Spleen (tissue), 11 donors: Measurements from ENCODE around the gene IL1F10. TPM values are rescaled to one million over a fixed set of nuclear protein-coding genes. Genes with fewer than 3 reads are reported as not detected.

Experiments used
- DNase-seq: peaks from one replicate; pipeline ENCODE4 v3.0.0-alpha.2; 2020
- H3K27ac ChIP-seq, 8 donors: fragments of 200-600 bp; sonication (generic) in 7 of 8; 1 replicate in 4 of 8; 2 replicates in 4 of 8; pipeline versions ENCODE4 v1.5.0 to v1.8.0; 2016 to 2021; ENCODE audit warnings: inconsistent platforms in 4 of 8, mild to moderate bottlenecking in 4 of 8, moderate library complexity in 1 of 8
- H3K27me3 ChIP-seq, 7 donors: fragments of 200-600 bp; sonication (generic) in 6 of 7; replicated peaks in 1 of 7; 1 replicate in 4 of 7; 2 replicates in 3 of 7; pipeline versions ENCODE4 v1.5.0 to v1.8.0; 2016 to 2021; ENCODE audit warnings: inconsistent platforms in 3 of 7, mild to moderate bottlenecking in 1 of 7
- H3K36me3 ChIP-seq, 6 donors: fragments of 200-600 bp; sonication (generic) in 5 of 6; 1 replicate in 4 of 6; 2 replicates in 2 of 6; pipeline versions ENCODE4 v1.5.0 to v1.8.0; 2016 to 2021; ENCODE audit warnings: inconsistent platforms in 2 of 6
- H3K4me1 ChIP-seq, 6 donors: fragments of 200-600 bp; sonication (generic) in 5 of 6; 1 replicate in 3 of 6; 2 replicates in 3 of 6; pipeline versions ENCODE4 v1.5.0 to v1.8.0; 2016 to 2021; ENCODE audit warnings: inconsistent platforms in 3 of 6
- H3K4me3 ChIP-seq, 8 donors: fragments of 200-600 bp; sonication (generic) in 7 of 8; 1 replicate in 4 of 8; 2 replicates in 4 of 8; pipeline versions ENCODE4 v1.5.0 to v1.8.0; 2016 to 2021; ENCODE audit warnings: inconsistent platforms in 4 of 8, mild to moderate bottlenecking in 4 of 8, moderate library complexity in 2 of 8
- H3K9me3 ChIP-seq, 8 donors: fragments of 200-600 bp; sonication (generic) in 7 of 8; 1 replicate in 4 of 8; 2 replicates in 4 of 8; pipeline versions ENCODE4 v1.5.0 to v1.8.0; 2016 to 2021; ENCODE audit warnings: inconsistent platforms in 4 of 8
- CTCF ChIP-seq, 11 experiments: fragments of 200-600 bp in 7 of 11; fragments of 450-650 bp in 4 of 11; sonication (generic) in 4 of 11; IDR thresholded peaks in 8 of 11; conservative IDR thresholded peaks in 3 of 11; 1 replicate in 7 of 11; 2 replicates in 4 of 11; pipeline versions ENCODE4 v1.4.0 to v1.8.0; 2016 to 2021; ENCODE audit warnings: antibody characterized with exemption in 11 of 11, inconsistent platforms in 4 of 11, mild to moderate bottlenecking in 1 of 11
- POLR2A ChIP-seq, 3 donors: fragments of 450-650 bp; IDR thresholded peaks; one replicate each; pipeline ENCODE4 v1.5.1; 2017; ENCODE audit warnings: antibody characterized with exemption in 3 of 3, mild to moderate bottlenecking in 1 of 3
- POLR2AphosphoS5 ChIP-seq, 3 donors: sonication (generic); formaldehyde crosslinking; IDR thresholded peaks; one replicate each; pipeline ENCODE4 v1.5.1; 2017; ENCODE audit warnings: antibody characterized with exemption in 3 of 3
- WGBS, 5 donors: extraction: QIAGEN DNeasy Blood & Tissue Kit in 3 of 5; methylation state at CpG; one replicate each; pipeline versions ENCODE4 v1.1.5 to v1.1.7; 2013 to 2018; 5-methylcytosine and 5-hydroxymethylcytosine counted together
- intact Hi-C: fragments of 100-400 bp; cut with DNase I; formaldehyde crosslinking; loops from one replicate; pipeline ENCODE4 v1.15.0; 2023; ENCODE audit warnings: low total_unique reads
- polyA plus RNA-seq, 3 donors: library from polyadenylated mRNA; stranded (reverse); fragments of 200-250 nt; gene quantifications; one replicate each; pipeline ENCODE4 v1.2.1, GENCODE V29; 2013
- total RNA-seq, 7 donors: library from RNA; depleted of rRNA in 3 of 7; stranded (reverse); fragments of >200 nt in 3 of 7; fragmentation: NEBNext Ultra II Directional in 4 of 7; extraction: Animal tissue kit (Norgen Biotek cat#: 25700) in 4 of 7; gene quantifications; one replicate each; pipeline versions ENCODE4 v1.1.0 to v1.2.1, GENCODE V29; 2016 to 2021
- donor health status: healthy with polysubstance abuse.
- donor health status: DM: no; HTN: no; CAD: no; lungs with moderate emphysema.
- donor health status: DM: no; HTN: no; CAD: no.
- donor health status: Bipolar disorder and iron deficiency.
- donor health status: healthy.
- donor health status: DM: no; HTN: no; CAD: no.
- donor health status: DM: yes; HTN: yes; CAD: no.

The IL1F10 gene
- total and polyA plus RNA-seq, 10 donors: not detected

- Histone ChIP-seq H3K27me3 (peaks cover 0 to 75% (median 7%) of the 10 kb centered on the region in 7 donors), H3K4me3 (no peak overlapping the region), H3K4me1 (no peaks in the 10 kb centered on the region), H3K36me3 (no peaks in the 10 kb centered on the region), H3K9me3 (no peaks in the 10 kb centered on the region), H3K27ac (no peak overlapping the region)
- no peak for TF ChIP-seq POLR2A (IDR thresholded peaks at IDR 0.05)
- TF ChIP-seq POLR2AphosphoS5 (IDR thresholded peaks at IDR 0.05): no peak
- TF ChIP-seq CTCF (IDR thresholded peaks at IDR 0.05 in 8 of 11, conservative IDR thresholded peaks at IDR 0.05 in 3 of 11): no peak
- intact Hi-C loops: no loop called here
- DNase-seq: no peak
- WGBS, 5 donors: 47 to 68% (median 52%) methylated on average over 2 of the region's 2 CpGs
Observed at GRCh38 chr2:113025737-113026136, 42.0 kb upstream of the IL1F10 start.

GRCh38 chr2:113027691-113028090, 40.1 kb upstream of the IL1F10 start:
- H3K4me3 ChIP-seq: no peak overlapping the region
- no peak overlapping the region for H3K27ac ChIP-seq
- WGBS, 5 donors: 74 to 86% (median 84%) methylated on average over 2 of the region's 2 CpGs
- H3K36me3 ChIP-seq: no peaks in the 10 kb centered on the region
- peaks cover 0 to 65% (median 7%) of the 10 kb centered on the region in 7 donors for H3K27me3 ChIP-seq
- TF ChIP-seq CTCF (IDR thresholded peaks at IDR 0.05 in 8 of 11, conservative IDR thresholded peaks at IDR 0.05 in 3 of 11) (no peak), POLR2A (IDR thresholded peaks at IDR 0.05) (no peak), POLR2AphosphoS5 (IDR thresholded peaks at IDR 0.05) (no peak)
- no peak for DNase-seq
- no peaks in the 10 kb centered on the region for H3K4me1 ChIP-seq
- H3K9me3 ChIP-seq: no peaks in the 10 kb centered on the region
- intact Hi-C loops: no loop called here

GRCh38 chr2:113028112-113028511, 39.7 kb upstream of the IL1F10 start:
- no peaks in the 10 kb centered on the region for H3K36me3 ChIP-seq
- TF ChIP-seq POLR2A (IDR thresholded peaks at IDR 0.05) (no peak), CTCF (IDR thresholded peaks at IDR 0.05 in 8 of 11, conservative IDR thresholded peaks at IDR 0.05 in 3 of 11) (no peak), POLR2AphosphoS5 (IDR thresholded peaks at IDR 0.05) (no peak)
- H3K27me3 ChIP-seq: peaks cover 0 to 65% (median 6%) of the 10 kb centered on the region in 7 donors
- no peaks in the 10 kb centered on the region for H3K9me3 ChIP-seq
- H3K27ac ChIP-seq: no peak overlapping the region
- WGBS, 5 donors: 5 to 30% (median 13%) methylated on average over 1 of the region's 1 CpG
- intact Hi-C loops: no loop called here
- no peaks in the 10 kb centered on the region for H3K4me1 ChIP-seq
- no peak for DNase-seq
- no peak overlapping the region for H3K4me3 ChIP-seq

- TF ChIP-seq POLR2A (IDR thresholded peaks at IDR 0.05): no peak
- no peak for TF ChIP-seq POLR2AphosphoS5 (IDR thresholded peaks at IDR 0.05)
- TF ChIP-seq CTCF (IDR thresholded peaks at IDR 0.05 in 8 of 11, conservative IDR thresholded peaks at IDR 0.05 in 3 of 11): no peak
Observed at GRCh38 chr2:113032737-113033136, 35.0 kb upstream of the IL1F10 start.

More at GRCh38 chr2:113032737-113033136, 35.0 kb upstream of the IL1F10 start:
- no peak for DNase-seq
- WGBS, 5 donors: 90 to 100% (median 91%) methylated on average over 1 of the region's 1 CpG
- Histone ChIP-seq H3K27ac (no peak overlapping the region), H3K4me1 (no peaks in the 10 kb centered on the region), H3K4me3 (no peak overlapping the region), H3K36me3 (no peaks in the 10 kb centered on the region), H3K9me3 (no peaks in the 10 kb centered on the region), H3K27me3 (peaks cover 0 to 49% (median 5%) of the 10 kb centered on the region in 7 donors)
- intact Hi-C loops: no loop called here
